GM12878 (cell line): ENCODE data around the gene COQ8B. TPM values are rescaled to one million over a fixed set of nuclear protein-coding genes. Genes with fewer than 3 reads are reported as not detected.

Experiments
- ATAC-seq: fragments of 200-7000 bp; cut with Tn5 transposase; 3 replicates; pipeline ENCODE4 v1.9.1; 2020; ENCODE audit warnings: mild to moderate bottlenecking, moderate library complexity
- BruUV-seq: library from RNA; stranded (reverse); fragments of 400-500 nt; replicated peaks from 2 replicates; lab custom pipeline; 2021; lab: Mats Ljungman, UMichigan
- CTCF ChIA-PET: fragments of 300-600 bp; sonication (Branson Sonifier 250); formaldehyde crosslinking; extraction: SDS; loops from one replicate; lab custom pipeline; 2021; ENCODE audit warnings: inconsistent platforms; lab: Yijun Ruan, JAX
- POLR2A ChIA-PET: fragments of 350-600 bp; formaldehyde crosslinking; extraction: SDS; loops from one replicate; lab custom pipeline; 2021; ENCODE audit warnings: inconsistent platforms; lab: Charles Lee
- RAD21 ChIA-PET: fragments of 300-600 bp; sonication (Branson Sonifier 250); formaldehyde crosslinking; loops from one replicate; lab custom pipeline; 2023; ENCODE audit warnings: antibody characterized with exemption; ENCODE audit not compliant: unreplicated experiment; lab: Charles Lee
- SMC1A ChIA-PET: fragments of 300-600 bp; sonication (Branson Sonifier 250); formaldehyde crosslinking; loops from one replicate; lab custom pipeline; 2023; ENCODE audit not compliant: unreplicated experiment, uncharacterized antibody; lab: Charles Lee
- DNase-seq: peaks from one replicate; pipeline ENCODE4 v3.0.0-alpha.2; 2011; ENCODE audit warnings: low read depth, low spot score
- FAIRE-seq: peaks from 3 replicates; lab custom pipeline; 2011; peaks lifted over from hg19 to GRCh38; lab: Jason Lieb, UNC
- H2AFZ ChIP-seq: 2 replicates; pipeline ENCODE4 v1.6.0; 2011; ENCODE audit warnings: low read depth, low read length, control low read depth; ENCODE audit not compliant: control insufficient read depth
- H3K27ac ChIP-seq: 2 replicates; pipeline ENCODE4 v1.5.1; 2011; ENCODE audit warnings: control low read depth; ENCODE audit not compliant: control insufficient read depth, insufficient read depth
- H3K27me3 ChIP-seq, 2 experiments: replicated peaks in 1 of 2; 2 replicates each; pipeline versions ENCODE4 v1.6.0 to v1.6.1; 2011; ENCODE audit warnings: low read length in 1 of 2; ENCODE audit not compliant: control insufficient read depth in 2 of 2, insufficient read depth in 2 of 2
- H3K36me3 ChIP-seq, 2 experiments: 2 replicates each; pipeline ENCODE4 v1.5.1; 2011; ENCODE audit warnings: low read length in 1 of 2; ENCODE audit not compliant: control insufficient read depth in 2 of 2, insufficient read depth in 2 of 2
- H3K4me1 ChIP-seq: 2 replicates; pipeline ENCODE4 v1.6.1; 2011; ENCODE audit warnings: mild to moderate bottlenecking, low read length, moderate library complexity, mixed read lengths; ENCODE audit not compliant: control insufficient read depth, insufficient read depth
- H3K4me2 ChIP-seq: 2 replicates; pipeline ENCODE4 v1.6.0; 2011; ENCODE audit warnings: control low read depth; ENCODE audit not compliant: control insufficient read depth, insufficient read depth
- H3K4me3 ChIP-seq: fragments of 200-600 bp; sonication (generic); 2 replicates; pipeline ENCODE4 v1.5.1; 2016
- H3K79me2 ChIP-seq: 2 replicates; pipeline ENCODE4 v1.6.0; 2011; ENCODE audit warnings: low read length; ENCODE audit not compliant: control insufficient read depth, insufficient read depth
- H3K9ac ChIP-seq: 2 replicates; pipeline ENCODE4 v1.8.0; 2011; ENCODE audit warnings: low read length, control low read depth, mixed read lengths; ENCODE audit not compliant: control insufficient read depth, insufficient read depth
- H3K9me3 ChIP-seq: replicated peaks from 3 replicates; pipeline ENCODE4 v1.5.1; 2011; ENCODE audit warnings: mild to moderate bottlenecking, low read length; ENCODE audit not compliant: control insufficient read depth, insufficient read depth
- H4K20me1 ChIP-seq: 2 replicates; pipeline ENCODE4 v1.6.0; 2011; ENCODE audit not compliant: control insufficient read depth, insufficient read depth
- ATF2 ChIP-seq: IDR thresholded peaks from 2 replicates; pipeline ENCODE4 v1.6.1; 2012; ENCODE audit warnings: low read length, inconsistent platforms
- ATF3 ChIP-seq: IDR thresholded peaks from 2 replicates; pipeline ENCODE4 v1.6.1; 2011; ENCODE audit warnings: low read depth, mild to moderate bottlenecking, low read length, moderate library complexity, borderline replicate concordance; ENCODE audit errors: extremely low read depth
- BACH1 ChIP-seq: fragments of 450-650 bp; IDR thresholded peaks from 2 replicates; pipeline ENCODE4 v1.6.1; 2017; ENCODE audit warnings: mild to moderate bottlenecking, borderline replicate concordance
- BCLAF1 ChIP-seq: fragments of 450-650 bp; IDR thresholded peaks from 2 replicates; pipeline ENCODE4 v1.6.1; 2017; ENCODE audit warnings: antibody characterized with exemption, mild to moderate bottlenecking, moderate library complexity
- DPF2 ChIP-seq: fragments of 450-650 bp; IDR thresholded peaks from 2 replicates; pipeline ENCODE4 v1.6.1; 2017; ENCODE audit warnings: mild to moderate bottlenecking
- ESRRA ChIP-seq: IDR thresholded peaks from 2 replicates; pipeline ENCODE4 v1.6.1; 2012; ENCODE audit warnings: mild to moderate bottlenecking, low read length, improper control_type of control experiment
- IKZF1 ChIP-seq: fragments of 450-650 bp; conservative IDR thresholded peaks from 2 replicates; pipeline ENCODE4 v1.6.1; 2017; ENCODE audit warnings: antibody characterized with exemption, mild to moderate bottlenecking
- KAT2A ChIP-seq: conservative IDR thresholded peaks from 2 replicates; pipeline ENCODE4 v1.6.1; 2011; ENCODE audit warnings: low read depth, low read length; ENCODE audit not compliant: control insufficient read depth
- MTA2 ChIP-seq: fragments of 450-650 bp; IDR thresholded peaks from 2 replicates; pipeline ENCODE4 v1.6.1; 2016; ENCODE audit warnings: low read depth, mild to moderate bottlenecking, moderate library complexity
- MTA3 ChIP-seq: IDR thresholded peaks from 2 replicates; pipeline ENCODE4 v1.6.1; 2012; ENCODE audit warnings: low read length, inconsistent platforms, borderline replicate concordance
- SMARCA5 ChIP-seq: fragments of 450-650 bp; IDR thresholded peaks from 2 replicates; pipeline ENCODE4 v1.6.1; 2017; ENCODE audit warnings: mild to moderate bottlenecking
- SPI1 ChIP-seq: IDR thresholded peaks from 2 replicates; pipeline ENCODE4 v1.6.1; 2011; ENCODE audit warnings: low read depth, mild to moderate bottlenecking, low read length, moderate library complexity, borderline replicate concordance; ENCODE audit not compliant: insufficient read depth
- SREBF1 ChIP-seq: IDR thresholded peaks from 2 replicates; pipeline ENCODE4 v1.6.1; 2012; ENCODE audit warnings: mild to moderate bottlenecking, low read length
- USF2 ChIP-seq: IDR thresholded peaks from 2 replicates; pipeline ENCODE4 v1.6.1; 2011; ENCODE audit warnings: low read depth, low read length, improper control_type of control experiment, borderline replicate concordance
- ZNF622 ChIP-seq: fragments of 450-650 bp; IDR thresholded peaks from 2 replicates; pipeline ENCODE4 v1.6.1; 2017; ENCODE audit warnings: mild to moderate bottlenecking, inconsistent platforms
- WGBS: methylation state at CpG from one replicate; pipeline ENCODE4 v1.1.6; 2016; ENCODE audit warnings: low lambda C conversion rate; ENCODE audit not compliant: insufficient replicate concordance, insufficient coverage; ENCODE audit errors: missing lambda C conversion rate; 5-methylcytosine and 5-hydroxymethylcytosine counted together
- in situ Hi-C: fragments of 300-500 bp; cut with MboI; formaldehyde crosslinking; loops from 9 replicates; pipeline ENCODE4 v1.14.3; 2018; ENCODE audit warnings: mixed read lengths
- intact Hi-C: fragments of 100-400 bp; cut with micrococcal nuclease; formaldehyde crosslinking; loops from one replicate; pipeline ENCODE4 v1.14.2; 2022; ENCODE audit not compliant: unreplicated experiment
- polyA plus RNA-seq, 11 experiments: library from polyadenylated mRNA; depleted of rRNA in 4 of 11; unstranded in 6 of 11; stranded (reverse) in 5 of 11; fragments of >200 nt; fragmentation: Nextera tagmentation in 4 of 11; fragmentation: Illumina TruSeq in 1 of 11; extraction: Ambion mirVana in 4 of 11; extraction: Trizol in 1 of 11; gene quantifications; 1 replicate in 1 of 11; 2 replicates in 10 of 11; pipeline versions ENCODE4 v1.2.1 to v1.2.3, GENCODE V29; 2011 to 2016; ENCODE audit warnings: inconsistent platforms in 2 of 11, missing spikeins in 2 of 11, low read depth in 1 of 11
- total RNA-seq, 4 experiments: library from RNA; depleted of rRNA in 3 of 4; stranded (reverse); fragments of >200 nt in 3 of 4; fragmentation: Illumina TruSeq in 1 of 4; extraction: Trizol in 1 of 4; gene quantifications; 2 replicates each; pipeline versions ENCODE4 v1.2.1 to v1.2.3, GENCODE V29; 2013 to 2021
- TF ChIP-seq, protein P1 (sequence below): fragments of 450-650 bp; IDR thresholded peaks from 2 replicates; pipeline ENCODE4 v1.6.1; 2017; ENCODE audit warnings: borderline replicate concordance

COQ8B gene
- total and polyA plus RNA-seq, 10 of the 15 experiments (the other 5 are each of a cell fraction or from before 2014, with no cell fraction given): 0.39 to 37.1 (median 16.8) TPM

- TF ChIP-seq USF2 (no peak), KAT2A (no peak), MTA3 (no peak)
These were observed 2.7 kb downstream of the COQ8B start (continued) for GRCh38 chr19:40713939-40714338.

GRCh38 chr19:40709817-40710216, 6.9 kb downstream of the COQ8B start:
- H3K27me3 ChIP-seq: no peaks in the 10 kb centered on the region
- TF ChIP-seq BACH1 (no peak), SMARCA5 (no peak), ESRRA (no peak), DPF2 (no peak), ATF2 (no peak), ZNF622 (no peak), BCLAF1 (no peak), SREBF1 (no peak), MTA2 (no peak), IKZF1 (no peak), ATF3 (no peak), SPI1 (no peak)
- TF ChIP-seq, protein P1, sequence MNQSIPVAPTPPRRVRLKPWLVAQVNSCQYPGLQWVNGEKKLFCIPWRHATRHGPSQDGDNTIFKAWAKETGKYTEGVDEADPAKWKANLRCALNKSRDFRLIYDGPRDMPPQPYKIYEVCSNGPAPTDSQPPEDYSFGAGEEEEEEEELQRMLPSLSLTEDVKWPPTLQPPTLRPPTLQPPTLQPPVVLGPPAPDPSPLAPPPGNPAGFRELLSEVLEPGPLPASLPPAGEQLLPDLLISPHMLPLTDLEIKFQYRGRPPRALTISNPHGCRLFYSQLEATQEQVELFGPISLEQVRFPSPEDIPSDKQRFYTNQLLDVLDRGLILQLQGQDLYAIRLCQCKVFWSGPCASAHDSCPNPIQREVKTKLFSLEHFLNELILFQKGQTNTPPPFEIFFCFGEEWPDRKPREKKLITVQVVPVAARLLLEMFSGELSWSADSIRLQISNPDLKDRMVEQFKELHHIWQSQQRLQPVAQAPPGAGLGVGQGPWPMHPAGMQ: no peak
- TF ChIP-seq, all 136 proteins: peak for 0
- in situ Hi-C loops (no loop called here), intact Hi-C loops (no loop called here)
- WGBS: 69% methylated on average over 5 of the region's 5 CpGs
- Histone ChIP-seq H3K4me1 (no peaks in the 10 kb centered on the region), H3K36me3 (peaks cover 4 to 5% of the 10 kb centered on the region in 2 experiments; a peak in 3 of 4 replicates), H3K79me2 (peaks cover 6% of the 10 kb centered on the region), H3K9ac (no peak overlapping the region), H2AFZ (no peak overlapping the region), H3K4me3 (no peak overlapping the region), H3K27ac (no peak overlapping the region), H3K9me3 (no peaks in the 10 kb centered on the region), H4K20me1 (no peaks in the 10 kb centered on the region), H3K4me2 (no peak overlapping the region)
- DNase-seq (no peak), FAIRE-seq (no peak), ATAC-seq (no peak)
- SMC1A ChIA-PET: no interaction called here
- POLR2A ChIA-PET: no interaction called here
- BruUV-seq: no TSS peak
- CTCF ChIA-PET: no interaction called here
- RAD21 ChIA-PET: no interaction called here
